Endothelial cell (in vitro differentiated cells): ENCODE measurements around the gene DRD3. TPM values are rescaled to one million over a fixed set of nuclear protein-coding genes. Genes with fewer than 3 reads are reported as not detected.

Experiments
- DNase-seq: peaks from one replicate; pipeline ENCODE4 v3.0.0; 2021; ENCODE audit warnings: low spot score
- H3K27ac Mint-ChIP-seq: one replicate; pipeline ENCODE4 v1.8.0; 2021; ENCODE audit warnings: mixed read lengths, inconsistent platforms; ENCODE audit not compliant: unreplicated experiment
- H3K27me3 Mint-ChIP-seq: one replicate; pipeline ENCODE4 v1.8.0; 2021; ENCODE audit warnings: mild to moderate bottlenecking, moderate library complexity, mixed read lengths, inconsistent platforms; ENCODE audit not compliant: unreplicated experiment
- H3K36me3 Mint-ChIP-seq: one replicate; pipeline ENCODE4 v1.8.0; 2021; ENCODE audit warnings: mild to moderate bottlenecking, low read depth, mixed read lengths, inconsistent platforms; ENCODE audit not compliant: unreplicated experiment
- H3K4me1 Mint-ChIP-seq: one replicate; pipeline ENCODE4 v1.8.0; 2021; ENCODE audit warnings: mild to moderate bottlenecking, mixed read lengths, inconsistent platforms; ENCODE audit not compliant: unreplicated experiment
- H3K4me3 Mint-ChIP-seq: one replicate; pipeline ENCODE4 v1.8.0; 2021; ENCODE audit warnings: mild to moderate bottlenecking, mixed read lengths, inconsistent platforms; ENCODE audit not compliant: unreplicated experiment
- H3K9me3 Mint-ChIP-seq: one replicate; pipeline ENCODE4 v1.8.0; 2021; ENCODE audit warnings: mixed read lengths, inconsistent platforms; ENCODE audit not compliant: unreplicated experiment
- CTCF ChIP-seq: fragments of 200-600 bp; sonication (generic); IDR thresholded peaks from one replicate; pipeline ENCODE4 v1.5.0; 2021; ENCODE audit warnings: antibody characterized with exemption; ENCODE audit not compliant: unreplicated experiment
- total RNA-seq: library from RNA; stranded (reverse); fragmentation: NEBNext Ultra II Directional; extraction: Animal tissue kit (Norgen Biotek cat#: 25700); gene quantifications from one replicate; pipeline ENCODE4 v1.2.1, GENCODE V29; 2021; ENCODE audit not compliant: unreplicated experiment

The DRD3 gene
- total RNA-seq, 1 donor from 2014 or later: not detected

- H3K27me3 Mint-ChIP-seq: peaks cover 2% of the 10 kb centered on the region
- no peak for DNase-seq
- H3K36me3 Mint-ChIP-seq: no peaks in the 10 kb centered on the region
- no peaks in the 10 kb centered on the region for H3K9me3 Mint-ChIP-seq
- peaks cover 13% of the 10 kb centered on the region for H3K4me1 Mint-ChIP-seq
- TF ChIP-seq CTCF: no peak
- no peak overlapping the region for H3K4me3 Mint-ChIP-seq
- no peak overlapping the region for H3K27ac Mint-ChIP-seq
Observed at GRCh38 chr3:114216186-114216970, 37.5 kb upstream of the DRD3 start.

- Mint-ChIP-seq H3K4me1 (peaks cover 10% of the 10 kb centered on the region), H3K4me3 (no peak overlapping the region), H3K27ac (no peak overlapping the region), H3K27me3 (peaks cover 2% of the 10 kb centered on the region), H3K9me3 (no peaks in the 10 kb centered on the region), H3K36me3 (no peaks in the 10 kb centered on the region)
- no peak for TF ChIP-seq CTCF
- DNase-seq: no peak
Observed at GRCh38 chr3:114214542-114215341, 35.9 kb upstream of the DRD3 start.

- no peak overlapping the region for H3K4me3 Mint-ChIP-seq
- no peaks in the 10 kb centered on the region for H3K9me3 Mint-ChIP-seq
- no peak for DNase-seq
- H3K27me3 Mint-ChIP-seq: peaks cover 2% of the 10 kb centered on the region
- peaks cover 10% of the 10 kb centered on the region for H3K4me1 Mint-ChIP-seq
- no peaks in the 10 kb centered on the region for H3K36me3 Mint-ChIP-seq
- TF ChIP-seq CTCF: no peak
- no peak overlapping the region for H3K27ac Mint-ChIP-seq
Observed at GRCh38 chr3:114213627-114214541, 35.0 kb upstream of the DRD3 start.

- TF ChIP-seq CTCF: no peak
- Mint-ChIP-seq H3K4me3 (no peak overlapping the region), H3K36me3 (no peaks in the 10 kb centered on the region), H3K27me3 (peaks cover 2% of the 10 kb centered on the region), H3K9me3 (no peaks in the 10 kb centered on the region), H3K4me1 (peaks cover 10% of the 10 kb centered on the region), H3K27ac (no peak overlapping the region)
- no peak for DNase-seq
Observed at GRCh38 chr3:114213292-114213626, 34.4 kb upstream of the DRD3 start.
